Smooth muscle cell (in vitro differentiated cells): Measurements from ENCODE around the gene TMEM266. TPM values are rescaled to one million over a fixed set of nuclear protein-coding genes. Genes with fewer than 3 reads are reported as not detected.

Experiments
- DNase-seq: peaks from one replicate; lab custom pipeline; 2025; ENCODE audit not compliant: unreplicated experiment; lab: John Stamatoyannopoulos, UW
- H2AFZ ChIP-seq: fragments of 200-600 bp; sonication (generic); 2 replicates; pipeline ENCODE4 v1.6.0; 2016; ENCODE audit warnings: antibody characterized with exemption, low read depth, mild to moderate bottlenecking
- H3F3A ChIP-seq: fragments of 200-600 bp; sonication (generic); 2 replicates; pipeline ENCODE4 v1.6.0; 2017; ENCODE audit warnings: antibody characterized with exemption, low read depth
- H3K27ac ChIP-seq: fragments of 200-600 bp; sonication (generic); 2 replicates; pipeline ENCODE4 v1.5.1; 2016; ENCODE audit warnings: low read depth, mild to moderate bottlenecking
- H3K27me3 ChIP-seq: fragments of 200-600 bp; sonication (generic); 2 replicates; pipeline ENCODE4 v1.6.1; 2016; ENCODE audit warnings: low read depth, mild to moderate bottlenecking
- H3K36me3 ChIP-seq: fragments of 200-600 bp; sonication (generic); 2 replicates; pipeline ENCODE4 v1.5.1; 2016; ENCODE audit warnings: low read depth
- H3K4me1 ChIP-seq: fragments of 200-600 bp; sonication (generic); 2 replicates; pipeline ENCODE4 v1.5.1; 2016; ENCODE audit warnings: low read depth
- H3K4me2 ChIP-seq: fragments of 200-600 bp; sonication (generic); 2 replicates; pipeline ENCODE4 v1.6.0; 2016; ENCODE audit warnings: mild to moderate bottlenecking
- H3K4me3 ChIP-seq: fragments of 200-600 bp; sonication (generic); 2 replicates; pipeline ENCODE4 v1.5.1; 2016; ENCODE audit warnings: mild to moderate bottlenecking
- H3K79me2 ChIP-seq: fragments of 200-600 bp; sonication (generic); 2 replicates; pipeline ENCODE4 v1.6.0; 2016; ENCODE audit warnings: low read depth, mild to moderate bottlenecking
- H3K9ac ChIP-seq: fragments of 200-600 bp; sonication (generic); 2 replicates; pipeline ENCODE4 v1.6.0; 2016; ENCODE audit warnings: low read depth
- H3K9me3 ChIP-seq: fragments of 200-600 bp; sonication (generic); replicated peaks from 2 replicates; pipeline ENCODE4 v1.5.1; 2016; ENCODE audit warnings: low read depth
- H4K20me1 ChIP-seq: fragments of 200-600 bp; sonication (generic); 2 replicates; pipeline ENCODE4 v1.6.0; 2016; ENCODE audit warnings: low read depth
- WGBS: methylation state at CpG from one replicate; pipeline ENCODE4 v1.1.7; 2016; ENCODE audit warnings: low lambda C conversion rate; 5-methylcytosine and 5-hydroxymethylcytosine counted together
- polyA plus RNA-seq: library from polyadenylated mRNA; unstranded; fragments of >200 nt; fragmentation: Nextera tagmentation; extraction: Ambion mirVana; gene quantifications from 2 replicates; pipeline ENCODE4 v1.2.1, GENCODE V29; 2016
- total RNA-seq: library from RNA; depleted of rRNA; stranded (reverse); fragments of >200 nt; gene quantifications from 2 replicates; pipeline ENCODE4 v1.2.3, GENCODE V29; 2014
- TF ChIP-seq, protein P1 (sequence below): fragments of 200-600 bp; sonication (generic); IDR thresholded peaks from 2 replicates; pipeline ENCODE4 v1.5.1; 2017; ENCODE audit warnings: borderline replicate concordance, mild to moderate bottlenecking, antibody characterized with exemption; ENCODE audit not compliant: insufficient read depth, poor library complexity, severe bottlenecking

Gene TMEM266
- total and polyA plus RNA-seq, 2 experiments from 2014 or later: 0.27 TPM; not detected in 1

- H3K79me2 ChIP-seq: no peaks in the 10 kb centered on the region
- TF ChIP-seq, protein P1, sequence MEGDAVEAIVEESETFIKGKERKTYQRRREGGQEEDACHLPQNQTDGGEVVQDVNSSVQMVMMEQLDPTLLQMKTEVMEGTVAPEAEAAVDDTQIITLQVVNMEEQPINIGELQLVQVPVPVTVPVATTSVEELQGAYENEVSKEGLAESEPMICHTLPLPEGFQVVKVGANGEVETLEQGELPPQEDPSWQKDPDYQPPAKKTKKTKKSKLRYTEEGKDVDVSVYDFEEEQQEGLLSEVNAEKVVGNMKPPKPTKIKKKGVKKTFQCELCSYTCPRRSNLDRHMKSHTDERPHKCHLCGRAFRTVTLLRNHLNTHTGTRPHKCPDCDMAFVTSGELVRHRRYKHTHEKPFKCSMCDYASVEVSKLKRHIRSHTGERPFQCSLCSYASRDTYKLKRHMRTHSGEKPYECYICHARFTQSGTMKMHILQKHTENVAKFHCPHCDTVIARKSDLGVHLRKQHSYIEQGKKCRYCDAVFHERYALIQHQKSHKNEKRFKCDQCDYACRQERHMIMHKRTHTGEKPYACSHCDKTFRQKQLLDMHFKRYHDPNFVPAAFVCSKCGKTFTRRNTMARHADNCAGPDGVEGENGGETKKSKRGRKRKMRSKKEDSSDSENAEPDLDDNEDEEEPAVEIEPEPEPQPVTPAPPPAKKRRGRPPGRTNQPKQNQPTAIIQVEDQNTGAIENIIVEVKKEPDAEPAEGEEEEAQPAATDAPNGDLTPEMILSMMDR: no peak
- H3K4me3 ChIP-seq: no peak overlapping the region
- no peak overlapping the region for H3K27ac ChIP-seq
- no peak overlapping the region for H3K9ac ChIP-seq
- H3K36me3 ChIP-seq: no peaks in the 10 kb centered on the region
- no peaks in the 10 kb centered on the region for H3K9me3 ChIP-seq
- H3K4me1 ChIP-seq: no peaks in the 10 kb centered on the region
- DNase-seq: no peak
- H2AFZ ChIP-seq: no peak overlapping the region
- WGBS: 74% methylated on average over 5 of the region's 5 CpGs
- H3F3A ChIP-seq: no peaks in the 10 kb centered on the region
- no peak overlapping the region for H3K4me2 ChIP-seq
- H4K20me1 ChIP-seq: no peaks in the 10 kb centered on the region
- H3K27me3 ChIP-seq: peaks cover 26% of the 10 kb centered on the region
These were observed 1.9 kb downstream of the TMEM266 start for GRCh38 chr15:76061700-76062099.

DNA sequence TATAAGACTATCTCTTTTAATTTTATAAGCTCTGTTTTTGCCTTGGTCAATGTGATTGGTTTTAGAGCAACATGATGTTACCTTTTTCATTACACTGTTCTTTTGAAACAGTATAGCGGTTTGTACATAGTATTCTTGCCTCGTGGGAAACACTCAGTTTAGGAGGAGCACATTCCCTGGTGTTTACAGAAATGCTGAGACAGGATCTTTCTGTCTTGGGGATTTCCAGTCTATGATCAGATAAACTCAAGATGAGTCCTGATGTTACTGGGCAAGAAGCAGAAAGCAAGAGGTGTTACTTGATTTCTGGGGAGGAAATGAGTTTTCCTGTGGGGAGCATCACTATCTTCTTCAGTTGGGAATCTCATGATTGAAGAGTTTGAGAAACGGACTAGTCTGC lies 2.5 kb downstream of the TMEM266 start:
- Histone ChIP-seq H3K27me3 (peaks cover 26% of the 10 kb centered on the region), H3K27ac (no peak overlapping the region)
- 38% methylated on average over 3 of the region's 3 CpGs for WGBS

DNA sequence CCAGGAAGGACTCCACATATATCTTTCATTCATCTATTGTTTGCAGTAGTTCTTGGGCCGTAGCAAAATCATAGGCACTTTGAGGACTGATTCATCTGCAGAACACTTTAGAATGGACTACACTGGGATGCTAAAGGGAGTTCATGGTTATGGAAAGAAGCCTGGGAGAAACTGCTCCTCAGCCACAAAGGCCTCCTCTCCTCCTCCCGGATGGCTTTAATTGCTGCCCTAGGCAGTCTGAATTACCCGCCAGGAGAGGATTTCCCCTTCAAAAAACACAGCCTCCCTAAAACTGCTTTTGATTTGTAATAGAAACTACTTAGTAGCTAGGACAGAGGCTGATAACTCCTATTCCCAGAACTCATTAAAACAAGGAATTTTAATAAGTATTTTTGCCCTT lies 4.6 kb downstream of the TMEM266 start:
- Histone ChIP-seq H3K4me1 (no peaks in the 10 kb centered on the region), H3K36me3 (no peaks in the 10 kb centered on the region), H3K9me3 (no peaks in the 10 kb centered on the region), H3K4me3 (no peak overlapping the region), H2AFZ (no peak overlapping the region), H3K27me3 (peaks cover 11% of the 10 kb centered on the region), H3F3A (no peaks in the 10 kb centered on the region), H3K9ac (no peak overlapping the region), H3K79me2 (no peaks in the 10 kb centered on the region), H3K4me2 (no peak overlapping the region), H3K27ac (no peak overlapping the region), H4K20me1 (no peaks in the 10 kb centered on the region)
- WGBS: 46% methylated on average over 3 of the region's 3 CpGs
- no peak for DNase-seq
- TF ChIP-seq, protein P1: no peak

More for the DNA sequence above, 2.5 kb downstream of the TMEM266 start:
- TF ChIP-seq, protein P1: no peak
- H3K79me2 ChIP-seq: no peaks in the 10 kb centered on the region
- no peaks in the 10 kb centered on the region for H4K20me1 ChIP-seq
- peak overlapping the region; percentile 43 for H3K4me2 ChIP-seq
- H3K4me3 ChIP-seq: no peak overlapping the region
- no peaks in the 10 kb centered on the region for H3F3A ChIP-seq
- no peaks in the 10 kb centered on the region for H3K4me1 ChIP-seq
- DNase-seq: no peak
- no peaks in the 10 kb centered on the region for H3K36me3 ChIP-seq
- no peak overlapping the region for H2AFZ ChIP-seq
- H3K9me3 ChIP-seq: no peaks in the 10 kb centered on the region
- no peak overlapping the region for H3K9ac ChIP-seq

DNA sequence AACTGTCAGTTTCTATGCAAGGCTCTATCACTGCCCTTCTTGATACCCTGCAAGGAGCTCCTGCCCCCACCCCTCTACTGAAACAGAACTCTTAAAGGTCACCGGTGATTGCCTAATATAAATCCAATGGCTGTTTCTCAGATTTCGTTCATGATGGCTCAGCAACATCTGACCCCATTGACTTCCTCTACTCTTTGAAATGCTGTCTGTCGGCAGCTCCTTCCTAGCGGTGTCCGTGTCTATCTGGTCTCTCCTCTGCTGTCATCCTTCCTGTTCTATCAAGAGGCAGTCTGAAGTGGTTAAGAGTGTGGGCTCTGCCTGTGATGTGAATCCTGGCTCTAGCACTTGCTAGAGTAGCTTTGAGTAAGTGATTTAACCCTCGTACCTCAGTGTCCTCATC lies 5.5 kb downstream of the TMEM266 start:
- H3K36me3 ChIP-seq: no peaks in the 10 kb centered on the region
- no peak overlapping the region for H3K9ac ChIP-seq
- WGBS: 47% methylated on average over 6 of the region's 6 CpGs
- no peaks in the 10 kb centered on the region for H3K79me2 ChIP-seq
- H3F3A ChIP-seq: no peaks in the 10 kb centered on the region
- no peak overlapping the region for H3K4me2 ChIP-seq
- no peak overlapping the region for H3K27ac ChIP-seq
- no peaks in the 10 kb centered on the region for H3K4me1 ChIP-seq
- H3K9me3 ChIP-seq: no peaks in the 10 kb centered on the region
- H4K20me1 ChIP-seq: no peaks in the 10 kb centered on the region
- peaks cover 11% of the 10 kb centered on the region for H3K27me3 ChIP-seq
- H2AFZ ChIP-seq: no peak overlapping the region
- TF ChIP-seq, protein P1: no peak
- no peak overlapping the region for H3K4me3 ChIP-seq
- no peak for DNase-seq
